GM19023 (cell line): ENCODE measurements around the gene FOXI1.

ENCODE experiments used
- ATAC-seq: cut with Tn5 transposase; IDR thresholded peaks from one replicate; pipeline ENCODE4 v1.9.1; 2021; ENCODE audit warnings: mild to moderate bottlenecking, moderate library complexity; ENCODE audit not compliant: unreplicated experiment

FOXI1 gene

GRCh38 chr5:170105642-170106611, at the start of gene FOXI1:
Gene FOXI1, plus strand, starts transcription at chr5:170105897. Its CDS starts 61 bp downstream, at chr5:170105958.
- no peak for ATAC-seq

DNA sequence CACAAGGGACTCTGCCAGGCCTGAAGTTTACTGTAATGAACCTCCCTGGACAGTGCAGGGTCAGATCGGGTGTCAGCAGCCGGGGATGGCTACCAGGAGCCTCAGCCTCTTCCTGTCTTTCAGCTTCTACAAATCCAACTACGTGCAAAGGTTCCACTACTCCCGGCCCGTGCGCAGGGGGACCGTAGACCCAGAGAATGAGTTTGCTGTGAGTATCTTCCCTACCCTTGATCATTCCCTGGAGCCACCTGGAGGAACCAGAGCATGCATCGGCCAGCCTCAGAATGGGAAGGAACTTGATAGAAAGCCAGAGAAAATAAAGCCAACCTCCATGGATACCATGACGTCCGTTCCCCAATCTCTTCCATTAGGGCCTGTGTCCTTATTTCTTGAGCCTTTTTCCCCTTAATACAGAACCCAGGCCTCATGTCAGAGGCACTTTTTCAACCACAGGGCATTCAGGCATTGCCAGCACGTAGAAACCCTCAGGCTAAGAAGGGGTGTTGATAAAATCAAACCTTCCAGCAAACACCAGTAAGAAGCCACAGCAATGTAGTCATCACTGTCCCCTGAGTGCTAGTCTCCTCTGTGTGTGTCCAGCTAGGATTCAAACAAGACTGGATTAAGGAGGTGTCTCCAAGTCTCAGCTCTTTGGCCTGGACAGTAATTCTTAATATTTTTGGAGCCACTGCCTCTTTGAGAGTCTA, 49.0 kb upstream of the FOXI1 start:
- no peak for ATAC-seq

DNA sequence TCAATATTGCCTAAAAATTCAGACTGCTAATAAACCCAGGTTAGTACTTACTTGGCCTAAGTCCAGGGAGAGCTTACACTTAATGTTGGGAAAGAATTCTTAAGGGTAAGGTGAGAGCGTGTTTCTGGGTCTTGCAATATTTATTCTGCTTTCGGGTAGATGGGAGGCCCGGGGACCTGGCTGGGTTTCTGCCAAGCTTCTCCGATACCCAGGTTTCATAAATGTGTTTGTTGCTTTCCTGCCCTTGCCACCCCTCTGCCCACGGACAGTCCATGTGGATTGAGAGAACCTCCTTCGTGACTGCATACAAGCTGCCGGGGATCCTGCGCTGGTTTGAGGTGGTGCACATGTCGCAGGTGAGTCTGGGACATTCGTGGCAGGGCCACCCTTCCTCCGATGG, 48.4 kb upstream of the FOXI1 start:
- ATAC-seq, result no peak

DNA sequence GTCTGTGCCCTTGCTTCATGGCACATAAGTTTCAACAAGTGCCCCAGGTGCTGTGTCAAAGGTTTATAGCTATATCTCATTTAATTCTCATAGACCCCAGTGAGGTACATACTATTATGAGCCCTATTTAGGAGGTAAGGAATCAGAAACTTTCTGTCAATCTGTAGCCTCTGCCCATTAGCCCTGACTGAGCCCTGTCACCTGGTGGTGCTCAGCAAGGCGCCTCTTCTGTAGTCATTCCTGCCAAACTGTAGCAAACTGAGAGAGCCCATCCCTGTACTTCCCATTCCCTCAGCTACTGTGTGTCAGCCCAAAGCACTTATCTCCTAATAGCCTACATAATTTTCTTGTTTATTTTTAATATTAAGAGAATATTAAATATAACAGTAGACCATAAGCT, 46.5 kb upstream of the FOXI1 start:
- no peak for ATAC-seq

DNA sequence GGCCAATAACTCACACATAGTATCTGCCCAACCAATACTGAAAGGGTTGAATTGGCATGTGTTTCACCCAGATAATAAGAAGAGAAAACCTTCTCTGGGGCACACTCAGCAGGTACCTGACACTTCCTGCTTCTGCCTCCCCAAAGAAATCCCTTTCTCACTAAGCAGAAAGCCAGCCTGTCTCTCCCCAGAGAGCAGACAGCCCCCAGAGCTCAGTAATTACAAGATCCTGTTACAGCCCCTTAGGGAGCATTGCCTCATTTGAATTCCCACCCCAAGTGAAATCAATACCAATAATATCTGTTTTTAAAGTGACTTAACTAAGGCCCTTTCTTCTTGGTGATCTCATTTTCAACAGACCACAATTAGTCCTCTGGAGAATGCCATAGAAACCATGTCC, 38.5 kb upstream of the FOXI1 start:
- no peak for ATAC-seq

- no peak for ATAC-seq
These were observed 38.0 kb upstream of the FOXI1 start for GRCh38 chr5:170067574-170068170.

GRCh38 chr5:170069512-170069911, 36.2 kb upstream of the FOXI1 start:
- no peak for ATAC-seq

GRCh38 chr5:170070556-170071412, 34.9 kb upstream of the FOXI1 start:
- no peak for ATAC-seq

- no peak for ATAC-seq
These were observed 33.9 kb upstream of the FOXI1 start for GRCh38 chr5:170071748-170072147.

DNA sequence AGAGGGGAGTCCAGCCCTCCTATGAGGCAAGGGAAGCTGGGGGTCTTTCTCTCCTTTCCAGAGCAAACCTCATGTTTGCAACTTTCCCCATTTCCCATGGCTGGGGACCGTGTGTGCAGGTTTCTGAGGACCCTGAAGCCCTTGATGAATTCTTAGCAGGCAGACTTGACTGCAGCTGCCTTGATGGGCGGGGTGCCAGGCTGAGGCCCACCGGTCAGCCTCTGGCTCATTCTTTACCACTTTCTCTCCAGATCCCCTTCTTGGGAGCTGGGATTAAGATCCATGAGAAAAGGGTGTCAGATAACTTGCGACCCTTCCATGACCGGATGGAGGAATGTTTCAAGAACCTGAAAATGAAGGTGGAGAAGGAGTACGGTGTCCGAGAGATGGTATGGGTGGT, 30.0 kb upstream of the FOXI1 start:
- no peak for ATAC-seq

DNA sequence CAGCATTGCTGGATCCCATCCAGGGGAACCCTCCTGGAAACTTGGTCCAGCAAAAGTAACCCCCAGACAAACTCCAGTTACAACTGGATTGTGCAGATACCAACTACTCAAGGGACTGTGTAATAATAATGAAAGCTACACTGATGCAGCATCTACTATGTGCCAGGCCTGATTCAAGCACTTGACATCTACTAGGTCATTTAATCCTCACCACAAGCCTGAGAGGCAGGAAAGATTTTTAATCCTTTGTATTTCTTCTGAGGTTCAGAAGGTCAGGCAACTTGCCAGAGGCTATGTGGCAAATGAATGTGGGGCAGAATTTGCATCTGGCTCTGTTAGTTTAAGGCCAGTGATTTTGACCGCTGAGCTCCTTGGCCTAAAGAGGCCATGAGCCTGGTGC, 29.5 kb upstream of the FOXI1 start:
- no peak for ATAC-seq

- ATAC-seq, result no peak
These were observed 29.0 kb upstream of the FOXI1 start for GRCh38 chr5:170076739-170077138.

- ATAC-seq, result no peak
These were observed 28.2 kb upstream of the FOXI1 start for GRCh38 chr5:170077526-170077925.

DNA sequence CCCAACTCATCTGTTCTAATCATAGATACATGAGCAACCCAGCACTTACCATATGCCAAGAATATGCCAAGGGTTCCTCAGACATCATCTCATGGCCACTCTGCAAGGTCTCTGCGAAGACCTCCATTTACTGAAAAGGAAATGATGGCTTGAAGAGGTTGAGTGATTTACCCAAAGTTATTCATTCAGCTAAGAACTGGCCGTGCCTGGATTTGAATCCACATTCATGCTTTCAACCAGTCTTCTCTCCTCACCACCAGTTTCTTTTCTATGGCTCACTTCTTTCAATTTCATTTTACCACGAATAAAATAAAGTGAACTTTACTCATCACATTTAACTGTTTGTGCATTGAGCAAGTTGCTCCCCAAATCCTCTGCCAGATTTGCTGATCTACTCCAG, 27.2 kb upstream of the FOXI1 start:
- ATAC-seq, result no peak

- ATAC-seq, result no peak
These were observed 26.8 kb upstream of the FOXI1 start for GRCh38 chr5:170078931-170079330.

DNA sequence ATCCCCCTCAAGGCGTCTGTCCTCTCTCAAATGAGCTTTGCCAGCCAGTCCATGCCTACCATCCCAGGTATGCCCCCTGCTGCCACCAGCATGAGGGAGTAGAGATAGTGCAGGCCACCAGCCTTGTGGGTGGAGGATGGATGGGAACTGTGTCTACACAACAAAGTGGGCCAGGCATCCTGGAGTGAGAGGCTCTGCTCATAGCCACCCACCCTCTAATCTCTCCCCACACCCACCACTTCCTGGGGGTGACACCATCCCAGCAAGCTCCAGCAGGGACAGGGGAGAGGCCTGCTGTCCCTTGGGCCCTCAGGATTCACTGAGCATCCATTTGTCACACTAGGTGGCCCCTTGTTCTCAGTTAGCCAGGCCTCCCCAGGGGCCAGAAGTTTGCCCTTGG, 25.5 kb upstream of the FOXI1 start:
- no peak for ATAC-seq

DNA sequence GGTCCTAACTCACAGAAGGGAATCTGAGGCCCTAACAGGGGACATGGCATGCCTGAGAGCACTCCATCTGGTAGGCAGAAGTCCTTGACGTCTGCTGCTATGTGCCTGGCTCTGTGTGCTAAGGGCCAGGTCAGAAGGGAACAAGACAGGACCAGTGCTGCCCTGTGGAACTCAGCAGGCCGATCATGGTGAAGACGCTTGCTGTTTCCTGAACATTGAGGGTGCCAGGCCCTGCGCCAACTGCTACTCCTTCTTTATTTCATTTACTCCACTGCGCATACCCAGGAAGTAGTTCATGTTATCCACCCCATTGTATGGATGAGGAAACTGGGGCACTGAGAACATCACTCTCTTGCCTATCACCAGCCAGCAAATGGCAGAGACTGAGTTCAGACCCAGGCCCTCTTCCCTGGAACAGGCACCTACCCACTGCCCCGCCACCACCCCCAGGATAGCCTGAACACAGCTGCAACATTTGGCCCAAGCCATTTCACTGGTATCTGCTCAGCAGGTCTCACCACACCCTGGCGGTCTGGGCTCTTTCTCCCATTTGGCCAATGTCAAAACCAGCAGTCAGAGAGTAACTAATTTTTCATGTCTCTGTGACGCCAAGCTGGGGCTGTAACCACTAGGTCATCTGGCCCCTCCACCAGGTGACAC, 24.8 kb upstream of the FOXI1 start:
- no peak for ATAC-seq

GRCh38 chr5:170081616-170082015, 24.1 kb upstream of the FOXI1 start:
- ATAC-seq, result no peak

DNA sequence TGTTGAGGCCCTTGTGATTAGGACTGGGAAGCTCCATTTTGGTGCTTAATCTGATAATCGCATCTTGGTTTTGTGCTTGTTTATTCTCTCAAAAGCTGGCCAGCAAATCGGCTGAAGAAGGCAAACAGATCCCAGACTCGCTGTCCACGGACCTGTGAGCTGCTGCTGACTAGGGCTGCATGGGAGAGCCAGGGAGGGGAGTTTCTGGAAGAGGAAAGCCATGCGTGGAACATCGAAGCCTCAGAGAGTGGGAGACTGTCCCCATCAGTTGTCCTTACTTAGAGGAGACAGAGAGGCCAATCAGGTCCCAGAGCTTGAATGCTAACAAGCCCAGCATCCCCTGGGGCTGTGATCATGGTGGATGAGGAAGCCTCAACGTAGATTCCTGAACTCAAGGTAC, 23.0 kb upstream of the FOXI1 start:
- no peak for ATAC-seq

- ATAC-seq, result no peak
These were observed 18.4 kb upstream of the FOXI1 start for GRCh38 chr5:170087168-170087817.
